GM19328 (cell line): ENCODE data around the gene GCKR.
"Not testable (repeated sequence)": the region's sequence is repeated elsewhere in the genome, so short reads cannot be mapped to it uniquely, and the experiment has no call there.

ENCODE experiments used
- ATAC-seq: cut with Tn5 transposase; IDR thresholded peaks from one replicate; pipeline ENCODE4 v1.9.1; 2021; ENCODE audit warnings: mild to moderate bottlenecking, moderate library complexity; ENCODE audit not compliant: unreplicated experiment

The GCKR gene

DNA sequence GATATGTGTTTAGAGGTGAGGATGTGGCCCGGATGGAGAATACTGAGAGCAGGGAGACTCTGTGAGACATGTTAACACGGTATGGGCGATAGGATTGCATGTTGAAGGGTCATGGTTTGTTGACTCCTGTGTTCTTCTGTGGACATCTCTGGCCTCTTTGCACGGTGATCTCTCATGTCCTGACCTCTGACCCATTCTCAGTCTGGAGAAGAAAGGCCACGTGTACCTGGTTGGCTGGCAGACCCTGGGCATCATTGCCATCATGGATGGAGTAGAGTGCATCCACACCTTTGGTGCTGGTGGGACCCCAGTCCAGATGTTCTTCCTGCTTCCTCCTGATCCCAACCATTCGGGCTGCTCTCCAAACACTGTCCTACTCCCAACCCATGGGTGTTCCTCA, 9.9 kb downstream of the GCKR start:
- ATAC-seq = no peak

DNA sequence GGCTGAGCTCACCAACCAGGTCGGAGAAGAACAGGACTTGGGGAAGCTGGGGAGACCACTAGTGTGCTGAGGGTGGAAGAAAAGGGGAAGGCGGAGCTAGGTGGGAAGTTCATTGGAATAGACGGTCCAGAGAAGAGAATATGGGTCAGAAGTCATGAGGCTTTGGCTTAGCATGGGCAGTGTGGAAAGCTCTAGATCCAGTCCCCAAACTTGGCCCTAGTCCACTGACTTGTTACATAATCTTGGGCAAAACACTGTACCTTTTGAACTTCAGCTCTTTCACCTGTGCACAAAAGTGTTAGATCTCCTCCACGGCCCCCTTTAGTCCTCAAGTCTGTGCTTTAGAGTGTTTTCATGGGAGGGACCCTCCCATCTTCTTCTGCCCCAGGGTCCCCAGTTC, 10.7 kb downstream of the GCKR start:
- no peak for ATAC-seq

DNA sequence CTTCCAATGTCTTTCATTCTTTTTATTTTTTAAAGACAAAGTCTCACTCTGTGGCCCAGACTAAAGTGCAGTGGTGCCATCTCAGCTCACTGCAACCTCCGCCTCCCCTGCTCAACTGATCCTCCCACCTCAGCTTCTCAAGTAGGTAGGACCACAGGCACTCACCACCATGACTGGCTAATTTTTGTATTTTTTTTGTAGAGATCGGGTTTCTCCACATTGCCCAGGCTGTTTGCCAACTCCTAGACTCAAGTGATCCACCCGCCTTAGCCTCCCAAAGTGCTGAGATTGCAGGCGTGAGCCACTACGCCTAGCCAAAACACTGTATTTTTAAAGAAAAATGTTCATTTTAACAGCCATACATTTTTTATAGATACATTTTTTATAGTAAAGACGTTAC, 12.7 kb downstream of the GCKR start:
- no peak for ATAC-seq

DNA sequence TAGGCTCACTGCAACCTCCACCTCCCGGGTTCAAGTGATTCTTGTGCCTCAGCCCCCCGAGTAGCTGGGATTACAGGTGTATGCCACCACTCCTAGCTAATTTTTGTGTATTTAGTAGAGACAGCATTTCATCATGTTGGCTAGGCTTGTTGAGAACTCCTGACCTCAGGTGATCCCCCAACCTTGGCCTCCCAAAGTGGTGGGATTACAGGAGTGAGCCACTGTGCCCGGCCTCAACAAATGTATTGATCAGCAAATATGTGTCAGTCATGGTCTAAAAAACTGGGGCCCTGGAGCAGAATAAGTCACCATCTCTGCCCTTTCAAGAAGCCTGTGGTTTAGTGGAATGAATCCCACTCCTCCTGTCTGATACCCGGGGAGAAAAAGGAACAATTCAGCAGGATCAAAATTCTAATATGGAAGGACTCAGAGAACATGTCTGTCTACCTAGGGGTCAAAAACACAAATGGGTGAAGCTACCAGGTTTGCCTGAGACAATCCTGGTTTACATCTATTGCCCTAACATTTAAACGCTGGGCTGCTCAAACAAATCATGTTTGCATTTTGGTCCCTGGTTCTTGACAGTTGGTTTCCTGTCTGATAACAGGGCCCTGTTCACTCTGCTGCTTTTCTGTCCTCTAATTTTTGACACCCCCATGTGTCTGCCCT, 21.6 kb downstream of the GCKR start:
- ATAC-seq = no peak

- no peak for ATAC-seq
Measured at GRCh38 chr2:27518782-27519113, 22.1 kb downstream of the GCKR start.

DNA sequence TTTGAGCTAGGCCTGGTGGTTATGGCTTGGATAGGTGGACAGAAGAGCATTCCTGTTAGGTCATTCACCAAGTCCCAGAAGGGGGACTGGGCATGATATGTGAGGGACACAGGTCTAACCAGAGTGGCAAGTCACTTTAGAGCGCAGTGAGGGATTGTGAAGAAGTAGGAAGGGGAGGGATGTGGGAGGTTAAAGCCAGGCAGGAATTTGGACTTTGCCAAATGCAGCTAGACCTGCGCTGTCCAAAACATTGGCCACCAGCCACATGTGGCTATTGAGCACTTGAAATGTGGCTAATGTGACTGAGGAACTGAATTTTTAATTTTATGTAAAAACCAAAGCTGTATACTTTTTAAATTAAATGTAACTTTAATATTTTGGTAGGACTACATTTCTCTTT, 23.7 kb downstream of the GCKR start:
- no peak for ATAC-seq

DNA sequence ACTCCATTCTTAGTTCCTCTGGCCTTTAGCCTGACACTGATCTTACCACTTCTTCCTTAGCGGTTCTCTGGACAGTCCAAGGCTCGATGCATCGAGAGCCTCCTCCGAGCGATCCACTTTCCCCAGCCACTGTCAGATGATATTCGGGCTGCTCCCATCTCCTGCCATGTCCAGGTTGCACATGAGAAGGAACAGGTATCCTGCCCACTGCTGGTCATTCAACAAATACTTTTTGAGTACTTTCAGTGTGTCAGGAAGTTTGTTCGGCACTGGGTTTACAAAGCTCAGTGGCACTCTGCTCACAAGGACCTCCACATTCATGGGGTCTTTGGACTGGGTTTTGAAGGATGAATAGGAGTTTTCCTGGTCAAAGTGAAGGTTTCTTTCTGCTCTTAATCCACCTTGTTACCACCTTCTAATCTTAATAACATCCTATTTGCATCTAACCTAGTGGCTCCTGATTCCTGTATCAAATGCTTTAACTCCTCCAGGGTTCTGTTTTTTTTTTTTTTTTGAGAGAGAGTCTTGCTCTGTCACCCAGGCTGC, 25.8 kb downstream of the GCKR start:
- no peak for ATAC-seq

DNA sequence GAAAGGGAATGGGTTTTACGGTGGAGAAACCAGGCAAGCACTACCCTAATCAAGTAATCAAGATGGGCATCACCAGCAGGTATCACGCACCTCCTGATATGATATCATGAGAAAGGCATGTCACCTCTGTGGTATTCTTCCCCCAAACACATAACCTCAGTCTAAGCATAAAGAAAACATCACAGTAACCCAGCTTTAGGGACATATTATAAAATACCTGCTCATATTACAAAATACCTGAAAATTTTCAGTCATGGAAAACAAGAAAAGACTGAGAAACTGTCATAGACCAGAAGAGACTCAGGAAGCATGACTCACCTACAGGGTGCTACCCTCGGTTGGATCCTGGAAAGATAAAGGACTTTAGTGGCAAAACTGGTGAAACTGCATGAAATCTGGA, 30.5 kb downstream of the GCKR start:
- no peak for ATAC-seq

- ATAC-seq = no peak
Measured at GRCh38 chr2:27531983-27532382, 35.3 kb downstream of the GCKR start.

- ATAC-seq = no peak
Measured at GRCh38 chr2:27537287-27537686, 40.6 kb downstream of the GCKR start.

- ATAC-seq = not testable (repeated sequence)
Measured at GRCh38 chr2:27538839-27539450, 42.3 kb downstream of the GCKR start.

DNA sequence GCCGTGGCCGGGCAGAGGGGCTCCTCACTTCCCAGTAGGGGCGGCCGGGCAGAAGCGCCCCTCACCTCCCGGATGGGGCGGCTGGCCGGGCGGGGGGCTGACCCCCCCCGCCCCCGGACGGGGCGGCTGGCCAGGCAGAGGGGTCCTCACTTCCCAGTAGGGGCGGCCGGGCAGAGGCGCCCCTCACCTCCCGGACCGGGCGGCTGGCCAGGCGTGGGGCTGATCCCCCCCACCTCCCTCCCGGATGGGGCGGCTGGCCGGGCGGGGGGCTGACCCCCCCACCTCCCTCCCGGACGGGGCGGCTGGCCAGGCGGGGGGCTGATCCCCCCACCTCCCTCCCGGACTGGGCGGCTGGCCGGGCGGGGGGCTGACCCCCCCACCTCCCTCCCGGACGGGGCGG, 43.0 kb downstream of the GCKR start:
- ATAC-seq = not testable (repeated sequence)

DNA sequence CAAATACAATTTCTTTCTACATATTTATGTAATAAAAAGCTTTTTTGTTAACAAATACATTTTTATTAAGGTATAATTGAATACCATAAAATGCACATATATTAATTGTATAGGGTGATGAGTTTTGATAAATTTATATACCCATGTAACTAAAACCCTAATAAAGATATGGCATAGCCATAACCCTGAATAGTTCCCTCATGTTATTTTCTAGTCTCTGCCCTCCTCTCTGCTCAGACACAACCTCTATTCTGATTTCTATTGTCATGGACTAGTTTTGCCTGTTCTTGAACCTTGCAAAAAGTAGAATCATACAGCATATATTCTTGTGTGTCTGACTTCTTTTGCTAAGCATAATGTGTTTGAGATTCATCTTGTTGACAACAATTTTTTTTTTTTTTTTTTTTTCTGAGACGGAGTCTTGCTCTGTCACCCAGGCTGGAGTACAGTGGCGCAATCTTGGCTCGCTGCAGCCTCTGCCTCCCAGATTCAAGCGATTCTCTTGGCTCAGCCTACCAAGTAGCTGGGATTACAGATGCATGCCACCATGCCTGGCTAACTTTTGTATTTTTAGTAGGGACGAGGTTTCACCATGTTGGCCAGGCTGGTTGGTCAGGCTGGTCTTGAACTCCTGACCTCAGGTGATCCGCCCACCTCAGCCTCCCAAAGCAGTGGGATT, 47.6 kb downstream of the GCKR start:
- no peak for ATAC-seq

DNA sequence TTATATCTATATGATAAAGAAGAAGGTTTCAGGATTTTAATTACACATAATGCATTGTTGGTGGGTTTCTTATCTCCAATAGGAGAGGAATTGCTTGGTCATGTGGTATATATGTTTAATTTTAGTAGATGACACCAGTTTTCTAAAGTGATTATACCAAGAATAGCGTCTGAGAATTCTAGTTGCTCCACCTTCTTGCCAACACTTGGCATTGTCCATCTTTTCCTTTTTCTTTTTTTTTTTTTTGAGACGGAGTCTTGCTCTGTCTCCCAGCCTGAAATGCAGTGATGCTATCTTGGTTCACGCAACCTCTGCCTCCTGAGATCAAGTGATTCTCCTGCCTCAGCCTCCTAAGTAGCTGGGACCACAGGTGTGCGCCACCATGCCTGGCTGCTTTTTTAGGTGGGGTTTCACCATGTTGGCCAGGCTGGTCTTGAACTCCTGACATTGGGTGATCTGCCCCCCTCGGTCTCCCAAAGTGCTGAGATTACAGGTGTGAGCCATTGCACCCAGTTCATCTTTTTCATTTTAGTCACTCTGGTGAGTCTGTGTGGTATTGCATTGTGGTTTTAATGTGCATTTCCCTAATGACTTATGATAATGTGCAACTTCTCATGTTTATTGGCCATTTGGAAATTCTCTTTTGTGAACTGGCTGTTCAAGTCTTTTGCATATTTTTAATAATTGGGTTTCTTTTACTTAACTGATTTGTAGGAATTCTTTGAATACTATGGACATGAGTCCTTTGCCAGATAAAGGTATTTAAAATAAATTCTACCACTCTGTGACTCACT, 48.9 kb downstream of the GCKR start:
- ATAC-seq = no peak

- ATAC-seq = no peak
Measured at GRCh38 chr2:27549303-27549702, 52.7 kb downstream of the GCKR start.

GRCh38 chr2:27551514-27551913, 54.9 kb downstream of the GCKR start:
- ATAC-seq = no peak

DNA sequence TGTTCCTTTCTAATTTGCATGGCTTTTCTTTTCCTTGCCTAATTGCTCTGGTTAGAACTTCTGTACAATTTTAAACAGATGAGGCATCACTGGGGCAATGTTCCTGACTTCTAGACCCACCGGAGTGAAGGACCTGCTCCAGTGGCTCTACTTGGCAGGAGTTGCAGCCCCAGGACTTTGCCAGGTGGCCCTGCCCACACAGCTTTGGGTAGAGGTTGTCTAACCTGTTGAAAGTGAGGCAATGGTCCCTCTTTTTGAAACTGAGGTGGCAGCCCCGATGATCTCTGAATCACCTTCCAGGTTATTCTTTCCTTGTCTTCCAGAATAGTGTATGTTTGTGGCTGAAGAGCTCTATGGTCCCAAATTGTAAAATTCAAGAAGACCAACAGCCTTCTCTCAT, 56.3 kb downstream of the GCKR start:
- no peak for ATAC-seq

GRCh38 chr2:27554451-27554850, 57.8 kb downstream of the GCKR start:
- ATAC-seq = not testable (repeated sequence)

GRCh38 chr2:27559228-27559627, 62.6 kb downstream of the GCKR start:
- ATAC-seq = no peak

DNA sequence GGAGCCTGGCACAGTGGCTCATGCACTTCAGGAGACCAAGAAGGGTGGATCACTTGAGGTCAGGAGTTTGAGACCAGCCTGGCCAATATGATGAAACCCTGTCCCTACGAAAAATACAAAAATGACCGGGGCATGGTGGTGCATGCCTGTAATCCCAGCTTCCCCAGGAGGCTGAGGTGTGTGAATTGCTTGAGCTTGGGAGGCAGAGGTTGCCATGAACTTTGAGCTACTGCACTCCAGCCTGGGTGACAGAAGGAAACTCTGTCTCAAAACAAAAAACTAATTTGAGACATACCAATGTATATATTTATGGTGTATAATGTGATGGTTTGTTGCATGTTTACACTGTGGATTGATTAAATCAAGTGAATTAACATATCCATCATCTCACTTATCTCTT, 64.4 kb downstream of the GCKR start:
- ATAC-seq = no peak

- no peak for ATAC-seq
Measured at GRCh38 chr2:27566628-27567027, 70.0 kb downstream of the GCKR start.
